Stimulated activated CD8-positive, alpha-beta memory T cell treated with anti-CD3 and anti-CD28 coated beads, Interleukin-4, amount 100 ng/mL, for 24 hours (primary cell): ENCODE data around the gene NRCAM.

Experiments
- DNase-seq: peaks from one replicate; pipeline ENCODE4 v3.0.0-alpha.2; 2020; ENCODE audit warnings: low read depth

The NRCAM gene

DNA sequence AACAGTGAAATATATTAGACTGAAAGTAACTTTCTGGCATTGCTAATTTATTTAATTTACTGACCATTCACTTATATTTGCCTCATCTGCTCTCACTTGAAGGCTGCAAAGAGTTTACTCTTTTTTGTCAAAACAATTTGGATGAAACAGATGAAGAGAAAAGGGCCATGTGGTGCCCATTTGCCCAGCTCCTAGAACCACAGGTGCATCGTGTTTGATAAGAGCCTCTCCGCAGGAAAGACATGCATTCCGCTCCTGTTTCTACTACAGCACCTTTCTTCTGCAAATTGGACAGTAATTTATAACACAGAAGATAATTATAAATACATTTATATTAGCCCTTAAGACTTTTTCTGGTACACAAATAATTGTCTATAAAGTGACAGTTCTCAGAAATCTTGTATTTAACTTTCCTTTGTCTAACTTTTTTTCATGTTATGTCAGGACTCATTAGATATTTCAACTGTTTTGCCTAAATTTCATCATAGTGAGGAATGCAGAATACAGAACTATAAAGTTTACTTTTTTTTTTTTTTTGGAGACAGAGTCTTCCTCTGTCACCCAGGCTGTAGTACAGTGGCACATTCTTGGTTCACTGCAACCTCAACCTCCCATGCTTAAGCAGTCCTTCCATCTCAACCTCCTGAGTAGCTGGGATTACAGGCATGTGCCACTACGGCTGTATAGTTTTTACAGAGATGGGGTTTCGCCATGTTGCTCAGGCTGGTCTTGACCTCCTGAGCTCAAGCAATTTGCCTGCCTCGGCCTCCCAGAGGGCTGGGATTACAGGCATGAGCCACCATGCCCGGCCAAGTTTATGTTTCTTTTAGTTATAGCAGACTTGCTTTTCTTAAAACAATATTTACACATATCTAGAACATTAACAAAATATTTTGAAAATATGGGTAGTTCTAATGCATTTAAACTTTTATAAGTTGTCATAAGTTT is 326.9 kb downstream of the NRCAM start:
- no peak for DNase-seq

- DNase-seq, result no peak
Measured at GRCh38 chr7:108128514-108128913, 327.7 kb downstream of the NRCAM start.

- DNase-seq, result no peak
Measured at GRCh38 chr7:108127461-108127860, 328.8 kb downstream of the NRCAM start.

DNA sequence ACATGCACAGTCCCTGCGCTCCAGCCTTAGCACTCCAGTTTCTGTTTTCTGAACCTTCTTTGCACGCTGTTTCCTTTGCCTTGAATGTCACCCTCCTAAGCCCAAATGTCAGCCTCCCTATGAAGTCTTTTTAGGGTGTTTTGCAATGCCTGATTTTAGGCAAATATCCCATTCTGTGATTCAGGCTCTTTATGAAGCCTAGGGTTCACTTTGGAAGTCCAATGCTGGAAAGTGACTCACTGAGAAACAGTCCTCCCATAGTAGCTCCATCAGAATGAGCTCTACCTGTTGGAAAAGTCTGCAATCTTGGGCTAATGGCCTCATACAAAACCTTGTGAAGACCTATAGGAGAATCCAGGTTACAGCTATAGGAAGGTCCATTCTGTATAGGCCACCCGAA is 331.4 kb downstream of the NRCAM start:
- no peak for DNase-seq

DNA sequence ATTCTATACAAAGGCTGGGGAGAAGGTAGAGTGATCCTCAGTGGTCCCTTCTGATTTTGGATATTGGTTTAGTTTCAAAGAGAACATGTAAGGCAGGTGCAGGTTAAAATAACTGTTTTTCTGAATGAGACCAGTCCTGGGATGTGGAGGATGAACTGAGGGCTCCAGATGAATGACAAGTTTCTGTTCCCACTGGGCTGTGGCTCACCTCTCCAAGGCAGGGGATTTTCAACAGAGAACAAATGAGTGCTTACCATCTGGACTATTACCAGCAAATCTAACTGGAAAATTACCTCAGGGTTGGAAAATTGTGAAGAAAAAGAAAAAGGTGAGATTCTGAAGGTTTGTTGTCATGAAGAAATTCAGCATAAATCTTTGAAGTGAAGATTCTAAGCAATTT is 334.1 kb downstream of the NRCAM start:
- DNase-seq, result no peak

GRCh38 chr7:108120933-108121332 is 335.3 kb downstream of the NRCAM start:
- no peak for DNase-seq

- DNase-seq, result no peak
Measured at GRCh38 chr7:108120196-108120595, 336.0 kb downstream of the NRCAM start.

DNA sequence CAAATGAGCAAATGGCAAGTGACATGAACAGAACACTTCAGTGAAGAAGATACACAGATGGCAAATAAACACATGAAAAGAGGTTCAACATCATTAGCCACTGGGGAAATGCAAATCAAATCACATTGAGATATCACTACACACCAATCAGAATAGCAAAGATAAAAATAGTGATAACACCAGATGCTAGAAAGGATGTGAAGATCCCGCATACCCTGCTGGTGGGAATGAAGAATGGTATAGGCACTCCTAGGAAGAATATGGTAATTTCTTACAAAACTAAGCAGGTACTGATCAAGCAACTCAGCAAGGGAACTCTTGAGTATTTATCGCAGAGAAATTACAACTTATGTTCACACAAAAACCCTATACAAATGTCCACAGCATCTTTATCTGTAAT is 337.3 kb downstream of the NRCAM start:
- no peak for DNase-seq

DNA sequence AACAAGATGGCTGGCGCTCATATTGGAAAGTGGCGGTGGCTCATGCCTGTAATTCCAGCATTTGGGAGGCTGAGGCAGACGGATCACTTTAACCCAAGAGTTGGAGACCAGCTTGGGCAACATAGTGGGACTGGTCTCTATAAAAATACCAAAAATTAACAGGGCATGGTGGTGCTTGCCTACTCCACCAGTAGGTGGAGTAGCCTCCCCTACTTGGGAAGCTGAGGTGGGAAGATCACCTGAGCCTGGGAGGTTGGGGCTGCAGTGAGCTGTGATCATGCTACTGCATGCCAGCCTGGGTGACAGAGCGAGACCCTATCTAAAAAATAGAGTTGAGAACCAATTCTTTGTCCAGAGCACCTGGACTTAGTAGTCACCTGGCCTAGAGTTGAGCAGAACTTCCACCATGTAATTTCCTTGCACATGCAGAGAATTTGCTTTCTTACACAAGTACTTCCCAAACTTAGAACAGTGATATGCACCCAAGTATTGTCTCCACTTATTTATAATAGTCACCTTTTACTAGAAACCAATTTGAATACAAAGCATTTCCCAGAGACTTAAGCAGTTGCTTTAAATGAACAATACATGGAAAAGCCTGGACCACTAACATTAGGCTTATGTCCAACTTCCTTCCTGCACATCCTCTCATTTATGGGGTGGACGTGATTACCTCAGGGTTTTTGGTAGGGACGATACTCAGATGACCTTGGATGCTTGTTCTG is 342.0 kb downstream of the NRCAM start:
- no peak for DNase-seq

DNA sequence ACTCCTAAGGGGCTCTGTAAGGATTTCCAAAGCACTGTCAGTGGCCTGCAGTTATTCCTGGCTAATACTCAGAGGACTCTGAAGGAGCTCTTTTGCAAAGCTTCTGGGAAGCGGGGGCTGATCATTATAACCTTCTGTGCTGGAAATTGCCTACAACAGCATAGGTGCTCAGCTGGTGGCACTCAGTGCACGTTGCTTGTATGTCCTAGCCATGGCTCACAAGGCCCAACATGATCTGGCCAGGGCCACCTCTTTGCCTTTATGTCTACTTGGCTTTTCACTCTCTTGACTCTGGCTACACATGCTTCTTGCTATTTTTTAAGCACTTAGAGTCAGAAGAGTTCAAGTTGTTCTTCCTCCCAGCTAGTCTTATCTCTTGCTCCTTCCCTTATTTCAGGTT is 343.6 kb downstream of the NRCAM start:
- no peak for DNase-seq

DNA sequence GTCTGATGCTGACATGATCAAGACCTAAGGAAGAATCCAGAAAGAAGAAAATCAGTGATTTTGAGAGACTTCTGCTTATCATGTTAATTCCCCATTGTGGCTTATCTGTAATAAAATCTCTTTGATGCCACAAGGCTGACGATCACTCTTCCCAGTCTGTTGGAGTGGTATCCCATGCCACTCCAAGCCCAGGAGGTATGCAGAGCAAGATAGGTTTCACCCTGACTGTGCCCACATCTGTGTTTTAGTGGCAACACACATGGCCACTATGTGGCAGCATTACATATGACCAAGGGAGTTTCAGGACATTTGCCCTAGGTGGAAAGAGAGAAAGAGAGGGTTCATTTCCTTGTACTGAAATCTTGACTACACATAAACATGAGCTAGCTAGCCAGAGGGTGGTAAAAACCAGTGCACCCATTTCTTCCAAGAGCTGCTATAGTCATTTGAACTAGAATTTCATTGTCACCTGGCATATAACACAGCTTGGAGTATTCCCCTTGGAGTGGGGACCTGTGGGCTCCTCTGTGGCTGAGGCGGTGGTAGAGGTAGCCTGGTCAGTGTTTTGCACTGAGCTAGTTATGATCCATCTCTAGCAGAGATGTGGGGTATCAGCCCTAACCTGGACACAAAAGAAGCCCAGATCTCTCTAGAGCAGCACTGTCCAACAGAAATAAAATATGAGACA is 346.9 kb downstream of the NRCAM start:
- DNase-seq, result no peak

- DNase-seq, result no peak
Measured at GRCh38 chr7:108108131-108108530, 348.1 kb downstream of the NRCAM start.

- DNase-seq, result no peak
Measured at GRCh38 chr7:108104324-108104723, 351.9 kb downstream of the NRCAM start.

DNA sequence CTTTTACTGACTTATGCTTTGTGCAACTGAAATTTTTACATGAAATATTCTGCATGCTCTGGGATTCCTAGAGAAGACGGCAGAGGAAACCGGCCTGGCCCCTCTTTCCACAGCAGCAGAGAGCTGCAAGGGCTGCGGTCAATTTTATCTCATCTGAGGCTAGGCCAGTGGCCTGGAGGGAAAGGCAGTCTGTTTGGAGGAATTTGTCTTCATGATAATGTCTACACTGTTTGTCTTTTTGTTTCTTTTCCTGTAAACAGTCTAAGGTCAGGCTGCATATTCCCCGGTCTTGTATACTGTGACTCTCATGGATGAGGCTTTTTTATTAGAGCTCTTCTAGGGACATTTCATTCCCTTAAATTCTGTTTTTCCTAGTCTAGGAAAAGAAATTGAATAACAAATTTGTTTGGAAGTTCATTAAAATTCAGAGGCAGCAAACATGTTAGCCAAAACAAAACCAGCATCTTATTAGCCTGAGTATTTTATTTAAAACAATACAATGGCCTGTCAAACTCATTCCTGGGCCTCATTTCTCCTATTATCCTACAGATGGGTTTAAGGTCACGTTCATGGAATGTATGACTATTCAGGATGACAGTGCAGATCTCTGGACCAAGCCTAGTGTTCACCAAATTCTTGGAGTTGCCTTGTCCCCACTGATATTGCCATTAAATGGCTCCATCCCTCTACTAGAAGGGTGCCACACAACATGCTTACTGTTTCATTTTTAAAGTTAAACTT is 352.5 kb downstream of the NRCAM start:
- DNase-seq, result no peak

GRCh38 chr7:108102671-108103312 is 353.4 kb downstream of the NRCAM start:
- no peak for DNase-seq

- DNase-seq, result no peak
Measured at GRCh38 chr7:108101759-108102158, 354.5 kb downstream of the NRCAM start.

DNA sequence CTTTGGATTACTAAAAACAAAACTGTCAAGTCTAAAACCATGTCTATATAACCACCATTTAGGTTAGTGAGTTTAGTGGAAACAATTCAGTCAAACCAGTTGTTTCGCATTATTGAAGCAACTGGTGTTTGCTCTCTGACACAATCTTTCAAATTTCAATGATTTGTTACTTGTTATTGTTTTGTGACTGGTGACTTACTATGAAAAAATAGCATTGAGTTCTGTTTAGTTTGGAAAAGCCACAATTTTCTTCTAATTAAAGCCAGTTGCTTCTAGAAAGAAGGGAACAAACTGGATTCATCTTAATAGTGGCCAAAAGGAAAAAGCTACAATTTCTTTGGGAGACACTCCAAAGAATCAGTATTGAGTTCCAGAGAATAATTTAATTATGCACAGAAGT is 356.5 kb downstream of the NRCAM start:
- DNase-seq, result no peak

- no peak for DNase-seq
Measured at GRCh38 chr7:108097703-108098102, 358.5 kb downstream of the NRCAM start.
